GM10248 (cell line): ENCODE data around the gene IER5L.

Experiments used
- CTCF ChIA-PET: fragments of 300-600 bp; sonication (Branson Sonifier 250); formaldehyde crosslinking; extraction: SDS; loops from one replicate; lab custom pipeline; 2021; ENCODE audit warnings: antibody characterized with exemption; lab: Yijun Ruan, JAX
- POLR2A ChIA-PET: fragments of 350-650 bp; sonication (Branson Sonifier 250); formaldehyde crosslinking; extraction: SDS; loops from one replicate; lab custom pipeline; 2020; ENCODE audit warnings: antibody characterized with exemption; lab: Yijun Ruan, JAX
- DNase-seq: peaks from one replicate; pipeline ENCODE4 v3.0.0; 2012; ENCODE audit errors: extremely low spot score
- TF ChIP-seq, protein P1 (sequence below): IDR thresholded peaks from 2 replicates; pipeline ENCODE4 v1.5.1; 2012; ENCODE audit warnings: mild to moderate bottlenecking, low read depth; ENCODE audit errors: extremely low read depth, missing control alignments, control extremely low read depth

Gene IER5L

DNA sequence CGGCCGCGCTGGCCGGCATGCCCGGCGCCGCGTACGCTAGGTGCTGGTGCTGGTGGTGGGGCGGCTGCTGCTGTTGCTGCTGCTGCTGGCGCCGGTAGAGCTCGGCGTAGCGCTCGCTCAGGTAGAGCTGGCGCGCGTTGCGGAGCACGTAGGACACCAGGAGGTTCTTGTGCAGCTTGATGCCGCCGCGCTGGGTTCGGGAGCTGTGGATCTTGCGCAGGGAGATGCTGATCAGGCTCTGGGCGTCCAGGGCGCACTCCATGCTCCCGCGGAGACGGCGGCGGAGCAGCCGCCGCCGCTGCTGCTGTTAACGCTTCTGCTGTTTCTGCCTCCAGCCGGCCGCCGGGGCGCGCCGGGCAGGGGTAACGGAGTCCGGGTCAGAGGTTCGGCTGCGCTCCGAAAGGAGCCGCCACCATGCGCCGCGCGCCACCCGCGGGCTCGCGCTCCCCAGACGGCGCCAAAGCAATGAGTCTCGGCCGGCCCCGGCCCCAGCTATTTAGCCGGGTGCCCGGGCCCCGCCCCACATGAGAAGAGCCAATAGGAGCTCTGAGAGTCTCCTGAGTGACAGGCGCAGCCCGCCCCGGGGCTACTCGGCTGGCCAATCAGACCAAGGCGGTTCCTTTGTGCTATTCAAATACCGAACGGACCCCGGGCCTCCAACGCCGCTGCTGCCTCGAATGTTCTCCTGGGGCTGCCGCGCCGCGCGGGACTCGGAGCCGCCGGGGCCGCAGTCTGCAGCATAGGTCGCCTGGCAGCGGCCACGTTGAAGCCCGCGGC is at the start of gene IER5L:
Gene IER5L (minus strand): TSS at position 471 of the 777 bp plus-strand sequence. CDS start 209 bp downstream, at position 262.
- POLR2A ChIA-PET = interaction anchor here (0.7 to 1.7 kb wide), 8 partner anchors 10 to 448 kb away, joined by 3 to 7 read pairs (median 5); partner anchors contain the start of gene NTMT1
- TF ChIP-seq, protein P1, sequence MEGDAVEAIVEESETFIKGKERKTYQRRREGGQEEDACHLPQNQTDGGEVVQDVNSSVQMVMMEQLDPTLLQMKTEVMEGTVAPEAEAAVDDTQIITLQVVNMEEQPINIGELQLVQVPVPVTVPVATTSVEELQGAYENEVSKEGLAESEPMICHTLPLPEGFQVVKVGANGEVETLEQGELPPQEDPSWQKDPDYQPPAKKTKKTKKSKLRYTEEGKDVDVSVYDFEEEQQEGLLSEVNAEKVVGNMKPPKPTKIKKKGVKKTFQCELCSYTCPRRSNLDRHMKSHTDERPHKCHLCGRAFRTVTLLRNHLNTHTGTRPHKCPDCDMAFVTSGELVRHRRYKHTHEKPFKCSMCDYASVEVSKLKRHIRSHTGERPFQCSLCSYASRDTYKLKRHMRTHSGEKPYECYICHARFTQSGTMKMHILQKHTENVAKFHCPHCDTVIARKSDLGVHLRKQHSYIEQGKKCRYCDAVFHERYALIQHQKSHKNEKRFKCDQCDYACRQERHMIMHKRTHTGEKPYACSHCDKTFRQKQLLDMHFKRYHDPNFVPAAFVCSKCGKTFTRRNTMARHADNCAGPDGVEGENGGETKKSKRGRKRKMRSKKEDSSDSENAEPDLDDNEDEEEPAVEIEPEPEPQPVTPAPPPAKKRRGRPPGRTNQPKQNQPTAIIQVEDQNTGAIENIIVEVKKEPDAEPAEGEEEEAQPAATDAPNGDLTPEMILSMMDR = no peak
- CTCF ChIA-PET = interaction anchor here (0.8 to 40.2 kb wide), 8 partner anchors 11 to 446 kb away, joined by 3 to 680 read pairs (median 3); no protein-coding TSS in a partner anchor
- DNase-seq = peak; percentile 99

DNA sequence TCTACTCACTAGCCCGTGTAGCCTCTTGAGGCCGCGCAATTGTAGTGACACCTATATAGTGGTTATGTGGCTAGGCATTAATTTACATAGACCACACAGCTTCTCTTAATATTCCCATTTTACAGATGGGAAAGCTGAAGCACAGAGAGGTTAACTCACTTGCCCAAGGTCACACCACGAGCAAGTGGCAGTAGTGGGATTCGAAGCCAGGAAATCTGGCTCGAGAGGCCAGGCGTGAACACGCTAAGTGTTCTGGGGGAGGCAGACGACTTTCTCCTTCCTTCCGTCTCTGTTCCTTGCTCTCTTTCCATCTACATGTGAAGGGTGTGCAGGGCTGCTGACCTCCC is 49.8 kb upstream of the IER5L start:
- no peak for DNase-seq
- CTCF ChIA-PET = interaction anchor here (1.0 to 1.1 kb wide), 2 partner anchors 8 to 27 kb away, joined by 3 read pairs; no protein-coding TSS in a partner anchor
- POLR2A ChIA-PET = no interaction called here
- TF ChIP-seq, protein P1 = no peak

- DNase-seq = no peak
- ChIA-PET POLR2A (no interaction called here), CTCF (no interaction called here)
- TF ChIP-seq, protein P1 = no peak
Measured at GRCh38 chr9:129225815-129226214, 47.8 kb upstream of the IER5L start.

DNA sequence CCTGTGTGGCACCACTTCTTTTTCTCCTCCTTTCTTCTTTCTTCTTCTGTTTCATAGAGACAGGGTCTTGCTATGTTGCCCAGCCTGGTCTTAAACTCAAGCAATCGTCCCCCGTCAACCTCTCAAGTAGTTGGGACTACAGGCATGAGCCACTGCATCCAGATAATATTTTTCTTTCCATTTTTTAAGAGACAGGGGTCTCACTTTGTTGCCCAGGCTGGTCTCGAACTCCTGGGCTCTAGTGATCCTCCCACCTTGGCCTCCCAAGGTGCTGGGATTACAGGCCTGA is 47.4 kb upstream of the IER5L start:
- no peak for DNase-seq
- TF ChIP-seq, protein P1 = no peak
- CTCF ChIA-PET = no interaction called here
- POLR2A ChIA-PET = no interaction called here

GRCh38 chr9:129224618-129225489 is 46.8 kb upstream of the IER5L start:
- CTCF ChIA-PET = no interaction called here
- DNase-seq = no peak
- POLR2A ChIA-PET = no interaction called here
- TF ChIP-seq, protein P1 = no peak

DNA sequence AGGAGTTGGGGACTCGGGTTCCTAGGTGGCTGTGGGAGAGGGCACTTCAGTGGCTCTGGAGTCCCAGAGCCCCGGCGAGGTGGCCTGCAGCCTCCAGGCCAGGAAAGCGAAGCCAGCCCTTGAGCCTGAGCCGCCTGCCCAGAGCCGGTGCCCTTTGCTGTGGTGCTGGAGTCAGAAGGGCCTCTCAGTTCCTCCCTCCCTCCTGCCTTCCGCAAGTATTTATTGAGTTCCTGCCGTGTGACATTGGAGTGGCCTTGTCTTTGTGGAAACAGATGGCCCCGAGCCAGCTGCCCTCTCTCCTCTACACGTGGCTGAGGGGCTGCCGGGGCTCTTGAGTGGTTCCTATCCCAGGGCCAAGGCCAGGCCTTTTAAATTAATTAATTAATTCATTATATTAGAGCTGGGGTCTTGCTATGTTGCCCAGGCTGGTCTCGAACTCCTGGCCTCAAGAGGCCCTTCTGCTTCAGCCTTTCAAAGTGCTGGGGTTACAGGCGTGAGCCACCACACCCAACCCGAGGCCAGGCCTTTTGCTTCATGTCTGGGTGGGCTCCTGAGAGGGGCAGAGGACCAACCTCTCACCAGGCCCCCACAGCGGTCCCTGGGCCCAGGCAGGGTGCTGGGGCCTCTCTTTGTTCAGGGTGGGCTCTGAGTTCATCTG is 45.6 kb upstream of the IER5L start:
- DNase-seq = no peak
- TF ChIP-seq, protein P1 = no peak
- ChIA-PET CTCF (no interaction called here), POLR2A (no interaction called here)
